B cell (primary cell): ENCODE measurements around the gene BCDIN3D. TPM values are rescaled to one million over a fixed set of nuclear protein-coding genes. Genes with fewer than 3 reads are reported as not detected.

Experiments
- ATAC-seq: fragments of 200-7000 bp; cut with Tn5 transposase; one replicate; pipeline ENCODE4 v1.10.0; 2021; ENCODE audit warnings: low read depth, mild to moderate bottlenecking, moderate number of reproducible peaks, moderate library complexity
- CTCF ChIA-PET: fragments of 350-600 bp; sonication (Branson Sonifier 250); formaldehyde crosslinking; loops from one replicate; lab custom pipeline; 2021; ENCODE audit warnings: antibody characterized with exemption, inconsistent platforms; lab: Charles Lee
- POLR2A ChIA-PET: fragments of 350-600 bp; sonication (Branson Sonifier 250); formaldehyde crosslinking; loops from one replicate; lab custom pipeline; 2021; ENCODE audit warnings: antibody characterized with exemption; lab: Charles Lee
- DNase-seq: peaks from one replicate; pipeline ENCODE4 v3.0.0; 2013
- H2AFZ ChIP-seq: 2 replicates; pipeline ENCODE4 v1.6.1; 2012; ENCODE audit warnings: mild to moderate bottlenecking, low read depth, low read length; ENCODE audit not compliant: insufficient read depth, poor library complexity, severe bottlenecking
- H3K27ac ChIP-seq, 2 donors: 1 replicate in 1 of 2; 2 replicates in 1 of 2; pipeline ENCODE4 v1.5.1; 2012 to 2013; ENCODE audit warnings: low read length in 2 of 2, mild to moderate bottlenecking in 2 of 2, moderate library complexity in 1 of 2
- H3K27me3 ChIP-seq, 4 experiments: fragments of 200-600 bp in 1 of 4; sonication (generic) in 1 of 4; replicated peaks in 1 of 4; 1 replicate in 2 of 4; 2 replicates in 2 of 4; pipeline versions ENCODE4 v1.6.1 to v1.7.0; 2013 to 2016; ENCODE audit warnings: low read length in 3 of 4, mild to moderate bottlenecking in 2 of 4, mixed read lengths in 1 of 4, moderate library complexity in 1 of 4; ENCODE audit not compliant: insufficient read depth in 4 of 4, control insufficient read depth in 3 of 4; ENCODE audit errors: control extremely low read depth in 1 of 4
- H3K36me3 ChIP-seq, 2 experiments: replicated peaks in 1 of 2; 1 replicate in 1 of 2; 2 replicates in 1 of 2; pipeline versions ENCODE4 v1.6.1 to v1.7.1; 2013; ENCODE audit warnings: low read length in 1 of 2; ENCODE audit not compliant: insufficient read depth in 2 of 2, control insufficient read depth in 1 of 2; ENCODE audit errors: control extremely low read depth in 1 of 2, extremely low read depth in 1 of 2
- H3K4me1 ChIP-seq, 2 donors: fragments of 200-600 bp in 1 of 2; sonication (generic) in 1 of 2; 1 replicate in 1 of 2; 2 replicates in 1 of 2; pipeline versions ENCODE4 v1.5.1 to v1.6.1; 2013 to 2017; ENCODE audit warnings: low read length in 2 of 2; ENCODE audit not compliant: control insufficient read depth in 2 of 2, insufficient read depth in 2 of 2
- H3K4me2 ChIP-seq: replicated peaks from 2 replicates; pipeline ENCODE3; 2012; ENCODE audit warnings: mild to moderate bottlenecking, low read depth, low read length; ENCODE audit not compliant: poor library complexity, severe bottlenecking
- H3K4me3 ChIP-seq, 5 experiments: fragments of 200-600 bp in 1 of 5; sonication (generic) in 1 of 5; 1 replicate in 3 of 5; 2 replicates in 2 of 5; pipeline versions ENCODE4 v1.5.1 to v1.7.0; 2011 to 2016; ENCODE audit warnings: low read length in 4 of 5, mild to moderate bottlenecking in 4 of 5, low read depth in 2 of 5, control low read depth in 1 of 5, moderate library complexity in 1 of 5; ENCODE audit not compliant: insufficient read depth in 1 of 5; ENCODE audit errors: control extremely low read depth in 1 of 5, extremely low read depth in 1 of 5
- H3K79me2 ChIP-seq: fragments of 200-600 bp; sonication (generic); one replicate; pipeline ENCODE4 v1.6.0; 2016; ENCODE audit warnings: low read length; ENCODE audit not compliant: control insufficient read depth, insufficient read depth
- H3K9ac ChIP-seq: fragments of 200-600 bp; sonication (generic); 2 replicates; pipeline ENCODE4 v1.6.1; 2017; ENCODE audit warnings: mild to moderate bottlenecking, low read length, moderate library complexity
- H3K9me3 ChIP-seq, 3 donors: one replicate each; pipeline versions ENCODE4 v1.6.1 to v1.7.1; 2013; ENCODE audit warnings: low read length in 2 of 3; ENCODE audit not compliant: control insufficient read depth in 2 of 3, insufficient read depth in 1 of 3; ENCODE audit errors: control extremely low read depth in 1 of 3
- H4K20me1 ChIP-seq: 2 replicates; pipeline ENCODE4 v1.6.0; 2012; ENCODE audit warnings: mild to moderate bottlenecking, low read length; ENCODE audit not compliant: insufficient read depth, control insufficient read depth, poor library complexity, severe bottlenecking
- H3K27ac Mint-ChIP-seq: one replicate; pipeline ENCODE4 v1.8.0; 2021; ENCODE audit warnings: mixed read lengths
- H3K27me3 Mint-ChIP-seq: one replicate; pipeline ENCODE4 v1.8.0; 2021; ENCODE audit warnings: mixed read lengths
- H3K4me1 Mint-ChIP-seq: one replicate; pipeline ENCODE4 v1.8.0; 2021; ENCODE audit warnings: mixed read lengths
- H3K4me3 Mint-ChIP-seq: one replicate; pipeline ENCODE4 v1.8.0; 2021; ENCODE audit warnings: mixed read lengths
- H3K9me3 Mint-ChIP-seq: one replicate; pipeline ENCODE4 v1.8.0; 2022; ENCODE audit warnings: mixed read lengths; ENCODE audit not compliant: insufficient read depth
- EZH2 ChIP-seq: IDR thresholded peaks from 2 replicates; pipeline ENCODE4 v1.6.1; 2012; ENCODE audit warnings: borderline replicate concordance, low read depth, mild to moderate bottlenecking, moderate library complexity, low read length; ENCODE audit not compliant: insufficient read depth, poor library complexity, severe bottlenecking
- WGBS: methylation state at CpG from one replicate; pipeline ENCODE4 v1.1.5; 2013; ENCODE audit warnings: missing lambda C conversion rate; ENCODE audit not compliant: insufficient coverage; 5-methylcytosine and 5-hydroxymethylcytosine counted together
- intact Hi-C: fragments of 100-400 bp; cut with micrococcal nuclease; formaldehyde crosslinking; loops from one replicate; pipeline ENCODE4 v1.10.0; 2022
- polyA plus RNA-seq: library from polyadenylated mRNA; depleted of rRNA; stranded (reverse); fragments of >200 nt; gene quantifications from 2 replicates; pipeline ENCODE4 v1.2.3, GENCODE V29; 2012
- total RNA-seq, 2 donors: library from RNA; stranded (reverse); fragments of 120-200 nt in 1 of 2; gene quantifications; 1 replicate in 1 of 2; 2 replicates in 1 of 2; pipeline versions ENCODE4 v1.2.3 to v1.2.4, GENCODE V29; 2013 to 2022
- TF ChIP-seq, protein P1 (sequence below): fragments of 200-600 bp; IDR thresholded peaks from one replicate; pipeline ENCODE4 v1.8.0; 2022; ENCODE audit warnings: antibody characterized with exemption, mild to moderate bottlenecking

BCDIN3D gene
- total and polyA plus RNA-seq, 2 donors (not counting 1 experiment from before 2014, with no cell fraction given), result 2.0 to 17.4 TPM

DNA sequence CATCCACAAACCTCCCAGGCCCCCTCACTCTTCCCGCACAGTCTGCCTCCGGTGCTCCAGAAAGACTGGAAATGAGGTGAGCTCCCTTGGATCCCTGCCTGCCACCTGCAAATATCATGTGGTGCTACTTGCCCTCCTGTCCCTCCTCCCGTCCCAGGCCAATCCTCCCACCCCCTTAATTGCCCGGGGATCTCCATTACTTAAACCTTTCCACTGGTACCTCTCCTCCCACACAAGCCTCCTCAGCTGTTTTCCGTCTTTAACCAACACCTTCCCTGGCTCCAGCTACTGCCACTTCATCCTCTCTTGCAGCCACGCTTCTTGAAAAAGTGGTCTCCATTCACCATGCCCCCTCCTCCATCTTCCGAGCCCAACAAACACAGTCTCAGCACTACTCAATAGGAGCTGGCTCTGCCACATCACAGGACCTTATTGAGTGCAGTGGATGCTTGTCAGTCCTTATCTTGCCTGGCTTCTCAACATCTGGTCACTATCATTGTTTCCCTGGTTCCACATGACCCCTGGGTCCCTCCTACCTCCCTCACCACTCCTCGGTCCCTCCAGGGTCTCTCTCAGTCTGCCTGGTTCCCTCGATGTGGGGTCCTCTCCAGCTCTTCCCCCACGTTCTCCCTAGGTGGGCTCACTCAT is 49.3 kb upstream of the BCDIN3D start:
- DNase-seq (no peak), ATAC-seq (no peak)
- peaks cover 9% of the 10 kb centered on the region for H3K27me3 Mint-ChIP-seq
- H4K20me1 ChIP-seq, result no peaks in the 10 kb centered on the region
- H3K27ac ChIP-seq, result no peak overlapping the region
- intact Hi-C loops, result no loop called here
- no peak overlapping the region for H3K4me3 ChIP-seq
- H3K27ac Mint-ChIP-seq, result no peak overlapping the region
- no peak overlapping the region for H2AFZ ChIP-seq
- TF ChIP-seq, protein P1, sequence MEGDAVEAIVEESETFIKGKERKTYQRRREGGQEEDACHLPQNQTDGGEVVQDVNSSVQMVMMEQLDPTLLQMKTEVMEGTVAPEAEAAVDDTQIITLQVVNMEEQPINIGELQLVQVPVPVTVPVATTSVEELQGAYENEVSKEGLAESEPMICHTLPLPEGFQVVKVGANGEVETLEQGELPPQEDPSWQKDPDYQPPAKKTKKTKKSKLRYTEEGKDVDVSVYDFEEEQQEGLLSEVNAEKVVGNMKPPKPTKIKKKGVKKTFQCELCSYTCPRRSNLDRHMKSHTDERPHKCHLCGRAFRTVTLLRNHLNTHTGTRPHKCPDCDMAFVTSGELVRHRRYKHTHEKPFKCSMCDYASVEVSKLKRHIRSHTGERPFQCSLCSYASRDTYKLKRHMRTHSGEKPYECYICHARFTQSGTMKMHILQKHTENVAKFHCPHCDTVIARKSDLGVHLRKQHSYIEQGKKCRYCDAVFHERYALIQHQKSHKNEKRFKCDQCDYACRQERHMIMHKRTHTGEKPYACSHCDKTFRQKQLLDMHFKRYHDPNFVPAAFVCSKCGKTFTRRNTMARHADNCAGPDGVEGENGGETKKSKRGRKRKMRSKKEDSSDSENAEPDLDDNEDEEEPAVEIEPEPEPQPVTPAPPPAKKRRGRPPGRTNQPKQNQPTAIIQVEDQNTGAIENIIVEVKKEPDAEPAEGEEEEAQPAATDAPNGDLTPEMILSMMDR, result no peak
- no peak for TF ChIP-seq EZH2
- no peaks in the 10 kb centered on the region for H3K27me3 ChIP-seq
- no peak overlapping the region for H3K9ac ChIP-seq
- H3K36me3 ChIP-seq, result no peaks in the 10 kb centered on the region
- H3K4me1 ChIP-seq, result peaks cover 0 to 8% of the 10 kb centered on the region in 2 donors
- WGBS, result 92% methylated on average over 10 of the region's 10 CpGs
- peaks cover 0 to 5% (median 0%) of the 10 kb centered on the region in 3 donors for H3K9me3 ChIP-seq
- no peak overlapping the region for H3K4me2 ChIP-seq
- CTCF ChIA-PET, result interaction anchor here (1.0 to 1.3 kb wide), 2 partner anchors 25 to 53 kb away, joined by 3 read pairs; no protein-coding TSS in a partner anchor
- POLR2A ChIA-PET, result interaction anchor here (0.5 kb wide), 1 partner anchor 657 kb away, joined by 4 read pairs; no protein-coding TSS in a partner anchor
- H3K79me2 ChIP-seq, result no peaks in the 10 kb centered on the region
- H3K4me1 Mint-ChIP-seq, result peaks cover 6% of the 10 kb centered on the region
- H3K4me3 Mint-ChIP-seq, result no peak overlapping the region
- H3K9me3 Mint-ChIP-seq, result no peaks in the 10 kb centered on the region

DNA sequence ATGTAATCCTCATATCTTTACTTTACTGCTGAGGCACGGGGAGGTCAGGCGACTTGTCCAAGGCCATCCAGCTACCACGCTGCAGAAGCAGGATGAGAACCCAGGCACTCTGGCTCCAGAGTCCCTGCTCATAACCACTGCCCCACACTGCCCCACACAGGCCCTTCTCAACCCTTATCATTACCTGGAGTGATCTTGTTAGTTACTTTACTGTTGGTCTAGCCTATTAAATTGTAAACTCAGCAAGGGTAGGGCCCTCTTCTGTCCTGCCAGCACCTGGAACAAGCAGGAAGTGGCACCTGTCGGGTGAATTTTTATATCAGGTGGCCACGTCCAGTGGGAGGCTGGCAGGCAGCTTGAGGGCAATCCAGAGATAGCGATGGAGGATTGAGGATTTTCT is 48.6 kb upstream of the BCDIN3D start:
- H3K27me3 Mint-ChIP-seq, result peaks cover 16% of the 10 kb centered on the region
- H3K4me3 Mint-ChIP-seq, result no peak overlapping the region
- Histone ChIP-seq H3K4me2 (no peak overlapping the region), H2AFZ (no peak overlapping the region), H3K9me3 (peaks cover 0 to 5% (median 0%) of the 10 kb centered on the region in 3 donors), H3K4me1 (peaks cover 0 to 8% of the 10 kb centered on the region in 2 donors), H3K27me3 (peaks cover 0 to 3% (median 0%) of the 10 kb centered on the region in 4 experiments), H3K36me3 (no peaks in the 10 kb centered on the region), H4K20me1 (no peaks in the 10 kb centered on the region), H3K4me3 (no peak overlapping the region), H3K79me2 (no peaks in the 10 kb centered on the region), H3K27ac (no peak overlapping the region), H3K9ac (no peak overlapping the region)
- TF ChIP-seq EZH2, result no peak
- TF ChIP-seq, protein P1, result no peak
- ChIA-PET POLR2A (interaction anchor here (0.5 kb wide), 1 partner anchor 656 kb away, joined by 4 read pairs; no protein-coding TSS in a partner anchor), CTCF (interaction anchor here (1.0 kb wide), 1 partner anchor 54 kb away, joined by 3 read pairs; no protein-coding TSS in a partner anchor)
- peaks cover 6% of the 10 kb centered on the region for H3K4me1 Mint-ChIP-seq
- WGBS, result 95% methylated on average over 6 of the region's 6 CpGs
- no peak overlapping the region for H3K27ac Mint-ChIP-seq
- DNase-seq (no peak), ATAC-seq (no peak)
- H3K9me3 Mint-ChIP-seq, result no peaks in the 10 kb centered on the region
- intact Hi-C loops, result no loop called here
